Activated T-helper 1 cell treated with anti-CD3 and anti-CD28 coated beads, Interleukin-12 subunit alpha, Interleukin-12 subunit beta, Interleukin-2, Interleukin-4 antibody, amounts not matched to agents 30 ng/mL and 10 ng/mL and 1 ng/mL, durations not matched to agents 14 hours and 24 hours and 36 hours (primary cell): ENCODE measurements around the gene KIF1B. TPM values are rescaled to one million over a fixed set of nuclear protein-coding genes. Genes with fewer than 3 reads are reported as not detected.

Experiments used
- DNase-seq: peaks from one replicate; pipeline ENCODE4 v3.0.0; 2021; ENCODE audit warnings: low spot score
- H3K27ac Mint-ChIP-seq: one replicate; pipeline ENCODE4 v1.8.0; 2021; ENCODE audit warnings: mild to moderate bottlenecking, mixed read lengths
- H3K27me3 Mint-ChIP-seq: one replicate; pipeline ENCODE4 v1.8.0; 2022; ENCODE audit warnings: mild to moderate bottlenecking, moderate library complexity, mixed read lengths; ENCODE audit not compliant: insufficient read depth
- H3K36me3 Mint-ChIP-seq: one replicate; pipeline ENCODE4 v1.8.0; 2021; ENCODE audit warnings: low read depth, mixed read lengths
- H3K4me1 Mint-ChIP-seq: one replicate; pipeline ENCODE4 v1.8.0; 2021; ENCODE audit warnings: low read depth, mixed read lengths
- H3K4me3 Mint-ChIP-seq: one replicate; pipeline ENCODE4 v1.8.0; 2021; ENCODE audit warnings: mild to moderate bottlenecking, moderate library complexity, mixed read lengths
- H3K9me3 Mint-ChIP-seq: one replicate; pipeline ENCODE4 v1.8.0; 2021; ENCODE audit warnings: mixed read lengths
- intact Hi-C: fragments of 100-400 bp; cut with micrococcal nuclease; formaldehyde crosslinking; loops from one replicate; pipeline ENCODE4 v1.15.1; 2024
- total RNA-seq: library from RNA; stranded (reverse); gene quantifications from 2 replicates; pipeline ENCODE4 v1.2.3, GENCODE V29; 2022

Gene KIF1B
- total RNA-seq, 1 donor from 2014 or later, result 15.8 TPM

GRCh38 chr1:10280439-10281350 lies 70.3 kb downstream of the KIF1B start:
- peaks cover 22% of the 10 kb centered on the region for H3K4me1 Mint-ChIP-seq
- no peak overlapping the region for H3K27ac Mint-ChIP-seq
- H3K4me3 Mint-ChIP-seq, result no peak overlapping the region
- intact Hi-C loops, result no loop called here
- peaks cover 11% of the 10 kb centered on the region for H3K36me3 Mint-ChIP-seq
- H3K27me3 Mint-ChIP-seq, result no peaks in the 10 kb centered on the region
- no peak for DNase-seq
- no peaks in the 10 kb centered on the region for H3K9me3 Mint-ChIP-seq

DNA sequence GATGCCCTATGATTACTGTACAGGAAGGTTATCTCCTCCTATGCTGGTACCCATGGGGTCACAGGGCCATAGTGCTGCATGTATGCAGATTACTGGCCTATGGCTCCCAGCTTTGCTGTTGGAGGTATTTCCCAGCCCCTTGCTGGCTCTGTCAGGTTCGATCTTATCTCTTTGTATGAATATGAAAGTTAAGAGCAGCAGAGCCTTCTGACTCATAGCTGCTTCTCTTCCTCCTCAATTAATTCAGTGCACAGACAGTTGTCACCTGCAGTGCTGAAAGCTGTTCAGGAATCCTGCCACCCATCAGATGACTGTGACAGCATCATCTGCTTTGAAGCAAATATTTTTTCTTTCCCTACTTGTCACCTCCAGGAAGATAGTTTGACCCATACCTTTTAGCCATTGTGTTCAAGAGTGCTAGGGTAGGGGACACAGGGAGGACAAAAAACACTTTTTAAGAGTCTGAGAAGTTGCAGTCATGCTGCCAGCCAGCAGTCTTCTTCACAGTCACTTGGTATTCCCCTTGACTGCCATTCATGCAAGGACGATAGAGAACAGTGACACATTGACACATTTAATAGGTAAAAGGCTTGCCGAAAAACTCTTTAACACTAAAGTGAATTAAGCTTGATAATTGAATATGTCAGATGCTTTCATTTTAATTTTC lies 73.1 kb downstream of the KIF1B start:
- H3K9me3 Mint-ChIP-seq, result no peaks in the 10 kb centered on the region
- H3K27ac Mint-ChIP-seq, result peak overlapping the region; percentile 55
- peak; percentile 5 for DNase-seq
- no peaks in the 10 kb centered on the region for H3K27me3 Mint-ChIP-seq
- intact Hi-C loops, result loop anchor here (1.0 kb wide), 2 partner anchors 73 to 113 kb away; partner anchors contain the start of gene KIF1B
- H3K4me3 Mint-ChIP-seq, result no peak overlapping the region
- H3K36me3 Mint-ChIP-seq, result peaks cover 13% of the 10 kb centered on the region
- peaks cover 22% of the 10 kb centered on the region for H3K4me1 Mint-ChIP-seq

DNA sequence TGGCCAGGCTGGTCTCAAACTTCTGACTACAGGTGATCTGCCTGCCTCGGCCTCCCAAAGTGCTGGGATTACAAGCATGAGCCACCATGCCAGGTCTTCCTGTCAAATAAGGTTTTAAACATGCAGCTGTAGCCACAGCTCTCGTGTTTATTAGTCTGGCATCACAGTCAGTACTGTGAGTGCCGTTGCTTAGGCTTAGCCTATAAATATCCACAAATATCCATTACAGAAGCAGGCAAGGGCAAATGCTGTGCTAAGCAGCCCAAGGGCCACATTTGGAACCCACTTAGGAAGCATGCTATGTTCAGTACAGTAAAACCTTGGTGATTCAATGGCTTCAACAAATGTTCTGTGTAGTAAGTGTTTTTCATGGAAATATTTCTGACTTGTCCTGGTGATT lies 75.9 kb downstream of the KIF1B start:
- H3K9me3 Mint-ChIP-seq, result no peaks in the 10 kb centered on the region
- peaks cover 23% of the 10 kb centered on the region for H3K4me1 Mint-ChIP-seq
- peaks cover 14% of the 10 kb centered on the region for H3K36me3 Mint-ChIP-seq
- no peak overlapping the region for H3K27ac Mint-ChIP-seq
- H3K4me3 Mint-ChIP-seq, result no peak overlapping the region
- no peaks in the 10 kb centered on the region for H3K27me3 Mint-ChIP-seq
- intact Hi-C loops, result no loop called here
- DNase-seq, result no peak

DNA sequence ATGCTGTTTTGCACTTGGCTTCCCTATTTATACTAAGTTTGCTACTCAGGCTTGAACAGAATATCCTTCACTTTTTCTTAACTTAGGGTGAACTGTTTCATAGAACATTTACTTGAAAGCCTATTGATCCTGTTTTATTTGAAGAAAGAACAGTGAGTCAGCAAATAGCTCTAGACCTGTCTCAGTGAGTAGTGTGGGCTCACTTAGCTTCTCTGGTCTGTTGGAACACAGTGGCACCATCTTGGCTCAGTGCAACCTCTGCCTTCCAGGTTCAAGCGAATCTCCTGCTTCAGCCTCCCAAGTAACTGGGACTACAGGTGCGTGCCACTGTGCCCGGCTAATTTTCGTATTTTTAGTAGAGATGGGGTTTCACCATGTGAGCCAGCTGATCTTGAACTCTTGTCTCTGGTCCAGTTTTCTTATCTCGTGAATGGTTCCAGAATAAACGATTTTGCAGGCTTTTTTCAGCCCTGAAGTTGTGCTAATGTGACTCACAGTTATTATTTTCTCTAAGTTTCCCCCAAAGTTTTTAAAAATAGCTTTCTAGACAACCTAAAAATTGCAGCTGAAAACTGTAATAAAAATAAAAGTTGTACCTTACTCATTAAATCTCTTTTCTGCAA lies 76.8 kb downstream of the KIF1B start:
- intact Hi-C loops, result no loop called here
- DNase-seq, result no peak
- Mint-ChIP-seq H3K27me3 (no peaks in the 10 kb centered on the region), H3K9me3 (no peaks in the 10 kb centered on the region), H3K27ac (no peak overlapping the region), H3K4me1 (peaks cover 23% of the 10 kb centered on the region), H3K36me3 (peaks cover 15% of the 10 kb centered on the region), H3K4me3 (no peak overlapping the region)

DNA sequence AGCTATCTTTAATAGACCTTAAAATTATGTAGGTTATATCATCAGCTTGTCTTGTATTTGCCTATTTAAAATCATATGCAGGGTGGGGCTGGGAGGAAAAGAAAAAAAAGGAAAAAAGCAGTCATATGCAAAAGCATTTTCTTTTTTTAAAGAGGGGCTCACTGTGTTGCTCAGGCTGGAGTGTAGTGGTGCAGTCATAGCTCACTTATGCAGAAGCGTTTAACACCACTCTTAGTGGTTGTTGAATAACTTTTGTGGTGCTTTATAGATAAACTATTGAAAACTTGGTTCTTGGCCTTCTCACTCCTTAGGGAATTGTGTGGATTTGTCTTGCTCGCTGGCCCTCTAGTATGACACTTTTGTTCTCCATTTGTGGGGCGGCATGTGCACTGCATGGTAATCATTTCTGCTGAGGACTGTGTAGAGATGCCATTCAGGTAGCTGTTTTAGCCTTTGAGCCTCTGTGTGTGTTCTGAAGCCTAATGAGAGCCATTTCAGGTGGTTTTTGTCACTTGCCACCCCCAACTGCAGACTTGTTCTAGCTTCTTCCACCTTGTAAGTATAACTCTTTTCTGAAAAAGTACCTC lies 77.8 kb downstream of the KIF1B start:
- Mint-ChIP-seq H3K4me1 (peaks cover 18% of the 10 kb centered on the region), H3K27ac (no peak overlapping the region), H3K9me3 (no peaks in the 10 kb centered on the region), H3K27me3 (no peaks in the 10 kb centered on the region), H3K36me3 (peaks cover 20% of the 10 kb centered on the region), H3K4me3 (no peak overlapping the region)
- DNase-seq, result no peak
- intact Hi-C loops, result no loop called here

DNA sequence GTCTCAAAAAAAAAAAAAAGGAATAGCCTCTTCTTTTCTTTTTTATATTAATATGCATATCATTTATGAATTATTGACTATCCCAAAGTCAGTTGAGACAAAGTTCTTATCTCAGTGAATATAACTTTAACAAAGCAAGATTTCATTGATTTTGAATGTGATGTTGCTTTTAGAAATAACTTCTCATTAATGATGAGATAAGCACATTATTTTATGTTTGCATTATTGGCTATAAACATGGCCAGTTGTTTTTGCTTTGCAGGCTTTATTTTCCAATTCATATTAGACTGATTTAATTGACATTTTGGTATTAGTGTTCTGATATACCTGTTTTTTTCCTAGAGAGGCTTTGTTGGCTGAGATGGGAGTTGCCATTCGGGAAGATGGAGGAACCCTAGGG lies 81.3 kb downstream of the KIF1B start:
- H3K4me3 Mint-ChIP-seq, result no peak overlapping the region
- H3K9me3 Mint-ChIP-seq, result no peaks in the 10 kb centered on the region
- no peak for DNase-seq
- intact Hi-C loops, result no loop called here
- peaks cover 32% of the 10 kb centered on the region for H3K36me3 Mint-ChIP-seq
- H3K27ac Mint-ChIP-seq, result no peak overlapping the region
- H3K27me3 Mint-ChIP-seq, result no peaks in the 10 kb centered on the region
- peaks cover 10% of the 10 kb centered on the region for H3K4me1 Mint-ChIP-seq

- intact Hi-C loops, result no loop called here
- H3K4me1 Mint-ChIP-seq, result peaks cover 10% of the 10 kb centered on the region
- no peak overlapping the region for H3K27ac Mint-ChIP-seq
- H3K36me3 Mint-ChIP-seq, result peaks cover 37% of the 10 kb centered on the region
- DNase-seq, result no peak
- H3K27me3 Mint-ChIP-seq, result no peaks in the 10 kb centered on the region
- H3K9me3 Mint-ChIP-seq, result no peaks in the 10 kb centered on the region
- no peak overlapping the region for H3K4me3 Mint-ChIP-seq
Observed at GRCh38 chr1:10292188-10292587, 81.8 kb downstream of the KIF1B start.

DNA sequence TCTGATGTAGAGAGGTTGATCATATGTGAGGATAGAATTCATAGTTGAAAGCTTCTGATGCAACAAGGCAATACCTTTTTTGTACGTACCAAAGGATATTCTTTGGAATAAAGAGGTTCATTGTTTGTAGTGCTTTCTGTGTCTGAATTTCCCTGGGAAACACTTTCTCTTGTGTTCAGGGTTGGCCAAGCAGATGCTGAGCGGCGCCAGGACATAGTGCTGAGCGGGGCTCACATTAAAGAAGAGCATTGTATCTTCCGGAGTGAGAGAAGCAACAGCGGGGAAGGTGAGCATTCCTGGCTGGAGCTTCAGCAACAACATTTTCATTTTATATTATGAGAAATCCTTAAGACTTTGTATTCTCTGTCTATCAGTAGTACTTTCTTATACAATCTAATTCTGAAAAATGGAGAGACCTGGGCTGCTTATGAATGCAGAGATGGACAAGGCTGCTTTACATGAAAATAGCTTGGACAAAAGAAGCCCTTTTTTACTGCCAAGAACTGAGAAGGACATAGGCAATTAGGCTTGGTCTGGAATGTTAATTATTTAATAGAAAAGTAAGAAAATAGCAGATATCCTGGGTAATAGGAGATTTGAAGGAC lies 85.2 kb downstream of the KIF1B start:
- peaks cover 35% of the 10 kb centered on the region for H3K36me3 Mint-ChIP-seq
- no peaks in the 10 kb centered on the region for H3K4me1 Mint-ChIP-seq
- intact Hi-C loops, result no loop called here
- H3K4me3 Mint-ChIP-seq, result no peak overlapping the region
- no peak overlapping the region for H3K27ac Mint-ChIP-seq
- no peaks in the 10 kb centered on the region for H3K9me3 Mint-ChIP-seq
- DNase-seq, result no peak
- no peaks in the 10 kb centered on the region for H3K27me3 Mint-ChIP-seq

- intact Hi-C loops, result no loop called here
- Mint-ChIP-seq H3K36me3 (peaks cover 29% of the 10 kb centered on the region), H3K27me3 (no peaks in the 10 kb centered on the region), H3K27ac (no peak overlapping the region), H3K4me1 (no peaks in the 10 kb centered on the region), H3K9me3 (no peaks in the 10 kb centered on the region), H3K4me3 (no peak overlapping the region)
- no peak for DNase-seq
Observed at GRCh38 chr1:10299151-10299550, 88.8 kb downstream of the KIF1B start.

DNA sequence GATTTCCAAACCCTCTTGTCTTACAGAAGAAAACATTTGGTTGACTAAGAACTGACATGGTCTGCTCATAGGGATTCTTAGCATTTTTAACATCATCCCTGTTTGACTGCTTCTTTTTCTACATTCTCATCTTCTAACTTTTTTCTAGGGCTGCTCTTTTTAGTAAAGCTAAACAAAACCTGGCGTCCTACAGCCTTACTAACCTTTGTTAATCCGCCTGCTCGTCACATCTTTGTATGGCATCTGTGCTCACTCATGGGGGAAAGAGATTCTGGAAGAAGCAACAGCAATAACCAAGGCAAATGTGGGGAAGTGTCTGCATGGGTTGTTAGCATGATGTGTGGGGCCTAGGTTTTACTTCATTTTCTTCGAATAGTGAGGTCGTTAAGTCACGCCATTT lies 92.0 kb downstream of the KIF1B start:
- Mint-ChIP-seq H3K36me3 (peaks cover 11% of the 10 kb centered on the region), H3K27me3 (no peaks in the 10 kb centered on the region), H3K27ac (no peak overlapping the region), H3K9me3 (no peaks in the 10 kb centered on the region), H3K4me1 (no peaks in the 10 kb centered on the region), H3K4me3 (no peak overlapping the region)
- intact Hi-C loops, result no loop called here
- no peak for DNase-seq

GRCh38 chr1:10304295-10304694 lies 93.9 kb downstream of the KIF1B start:
- H3K9me3 Mint-ChIP-seq, result no peaks in the 10 kb centered on the region
- H3K36me3 Mint-ChIP-seq, result peaks cover 8% of the 10 kb centered on the region
- H3K27me3 Mint-ChIP-seq, result no peaks in the 10 kb centered on the region
- no peak overlapping the region for H3K27ac Mint-ChIP-seq
- intact Hi-C loops, result no loop called here
- peaks cover 9% of the 10 kb centered on the region for H3K4me1 Mint-ChIP-seq
- H3K4me3 Mint-ChIP-seq, result no peak overlapping the region
- no peak for DNase-seq

DNA sequence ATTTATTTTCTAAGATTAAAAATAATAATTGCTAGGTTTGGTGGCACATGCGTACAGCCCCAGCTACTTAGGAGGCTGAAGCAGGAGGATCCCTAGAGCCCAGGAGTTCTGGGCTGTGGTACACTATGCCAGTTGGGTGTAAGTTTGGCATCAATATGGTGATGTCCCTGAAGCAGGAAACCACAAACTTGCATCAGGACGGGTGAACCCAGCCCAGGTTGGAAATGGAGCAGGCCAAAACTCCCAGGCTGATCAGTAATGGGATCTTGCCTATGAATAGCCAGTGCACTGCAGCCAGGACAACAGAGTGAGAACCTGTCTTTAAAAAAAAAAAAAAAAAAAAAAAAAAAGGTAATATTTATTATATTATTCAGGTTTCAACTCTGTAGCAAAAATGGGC lies 96.1 kb downstream of the KIF1B start:
- intact Hi-C loops, result no loop called here
- no peak overlapping the region for H3K4me3 Mint-ChIP-seq
- H3K9me3 Mint-ChIP-seq, result no peaks in the 10 kb centered on the region
- H3K4me1 Mint-ChIP-seq, result peaks cover 9% of the 10 kb centered on the region
- no peak for DNase-seq
- no peak overlapping the region for H3K27ac Mint-ChIP-seq
- no peaks in the 10 kb centered on the region for H3K27me3 Mint-ChIP-seq
- H3K36me3 Mint-ChIP-seq, result peaks cover 8% of the 10 kb centered on the region
